Measurements from ENCODE around the gene BLZF1.

The BLZF1 gene

GRCh38 chr1:169427081-169427641, 59.2 kb downstream of the BLZF1 start, which contains the start of gene CCDC181:
CCDC181 (minus strand) TSS chr1:169427474; CDS start chr1:169424927, 2,547 bp downstream.
- TF ChIP-seq EZH2phosphoT487 (conservative IDR thresholded peaks at IDR 0.05; ENCODE audit: low read length) (no peak), CTCF (IDR thresholded peaks at IDR 0.05; ENCODE audit: insufficient read depth, low read length, poor library complexity, severe bottlenecking) (no peak)
- no peaks in the 10 kb centered on the region for H3F3A ChIP-seq (ENCODE audit: insufficient read depth)
- H3K27me3 ChIP-seq (ENCODE audit: low read length): no peaks in the 10 kb centered on the region
- H3K9me3 ChIP-seq (ENCODE audit: insufficient read depth, low read length): peaks cover 1% of the 10 kb centered on the region; the same call in 1 of the 2 replicates
- H3K4me2 ChIP-seq (ENCODE audit: low read depth, low read length, poor library complexity, severe bottlenecking): peak within 1 kb of the TSS; percentile 53
- H3K79me2 ChIP-seq (ENCODE audit: insufficient read depth, low read length): no peaks in the 10 kb centered on the region
- H4K20me1 ChIP-seq (ENCODE audit: low read depth, low read length): no peaks in the 10 kb centered on the region
- H3K4me3 ChIP-seq (ENCODE audit: insufficient read depth, low read length, poor library complexity, severe bottlenecking): peak within 1 kb of the TSS; percentile 36
- no peak within 1 kb of the TSS for H3K27ac ChIP-seq (ENCODE audit: low read depth, low read length)
- no peaks in the 10 kb centered on the region for H3K36me3 ChIP-seq (ENCODE audit: low read length)
- H3K9ac ChIP-seq (ENCODE audit: low read length): peak within 1 kb of the TSS; percentile 29; the same call in 1 of the 2 replicates
- H3K9me2 ChIP-seq (replicated peaks; ENCODE audit: insufficient read depth, low read length): no peaks in the 10 kb centered on the region
- H2AFZ ChIP-seq (ENCODE audit: low read depth, low read length, severe bottlenecking): peak within 1 kb of the TSS; percentile 53
